Vagina (tissue), 2 donors: ENCODE measurements around the gene RABGAP1L.

Experiments used
- CTCF ChIP-seq, 3 experiments: fragments of 450-650 bp in 2 of 3; fragments of 200-600 bp in 1 of 3; sonication (generic) in 1 of 3; IDR thresholded peaks; one replicate each; pipeline ENCODE4 v1.5.1; 2017 to 2019; ENCODE audit warnings: antibody characterized with exemption in 3 of 3, mild to moderate bottlenecking in 2 of 3, moderate library complexity in 2 of 3
- POLR2A ChIP-seq, 2 donors: fragments of 450-650 bp; IDR thresholded peaks; one replicate each; pipeline ENCODE4 v1.6.1; 2017; ENCODE audit warnings: antibody characterized with exemption in 2 of 2, mild to moderate bottlenecking in 2 of 2, moderate library complexity in 2 of 2

- TF ChIP-seq POLR2A (IDR thresholded peaks at IDR 0.05) (no peak), CTCF (IDR thresholded peaks at IDR 0.05) (no peak)
Observed at GRCh38 chr1:174791863-174792262, 632.5 kb downstream of the RABGAP1L start.
